NCI-H1417 (cell line): ENCODE results near the gene SLC26A1.
"Not testable (repeated sequence)": the region's sequence is repeated elsewhere in the genome, so short reads cannot be mapped to it uniquely, and the experiment has no call there.

Experiments used
- DNase-seq, 3 experiments: peaks; one replicate each; lab custom pipeline; 2025; lab: John Stamatoyannopoulos, UW

Gene SLC26A1

DNA sequence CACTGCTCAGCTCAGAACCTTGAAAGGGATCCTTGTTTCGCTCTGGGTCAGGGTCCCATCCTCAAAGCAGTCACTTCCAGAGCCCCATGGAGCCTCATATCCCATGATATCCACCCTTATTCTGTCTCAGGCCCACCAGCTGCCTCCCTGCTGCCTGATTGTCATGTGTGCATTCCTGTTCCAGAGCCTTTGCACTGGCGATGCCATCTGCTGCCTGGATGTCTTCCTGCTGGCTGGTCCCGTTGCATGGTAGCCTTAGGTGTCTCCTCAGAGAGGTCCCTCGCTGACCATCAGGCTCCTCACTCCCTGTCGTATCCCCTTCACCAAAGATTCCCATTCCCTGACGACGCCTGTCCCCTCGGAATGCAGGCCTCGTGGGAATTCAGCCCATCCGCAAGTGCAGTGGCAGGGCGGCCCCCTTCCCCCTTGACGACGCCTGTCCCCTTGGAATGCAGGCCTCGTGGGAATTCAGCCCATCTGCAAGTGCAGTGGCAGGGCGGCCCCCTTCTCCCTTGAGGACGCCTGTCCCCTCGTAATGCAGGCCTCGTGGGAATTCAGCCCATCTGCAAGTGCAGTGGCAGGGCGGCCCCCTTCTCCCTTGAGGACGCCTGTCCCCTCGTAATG, 6.1 kb upstream of the SLC26A1 start:
- not testable (repeated sequence) for DNase-seq

DNA sequence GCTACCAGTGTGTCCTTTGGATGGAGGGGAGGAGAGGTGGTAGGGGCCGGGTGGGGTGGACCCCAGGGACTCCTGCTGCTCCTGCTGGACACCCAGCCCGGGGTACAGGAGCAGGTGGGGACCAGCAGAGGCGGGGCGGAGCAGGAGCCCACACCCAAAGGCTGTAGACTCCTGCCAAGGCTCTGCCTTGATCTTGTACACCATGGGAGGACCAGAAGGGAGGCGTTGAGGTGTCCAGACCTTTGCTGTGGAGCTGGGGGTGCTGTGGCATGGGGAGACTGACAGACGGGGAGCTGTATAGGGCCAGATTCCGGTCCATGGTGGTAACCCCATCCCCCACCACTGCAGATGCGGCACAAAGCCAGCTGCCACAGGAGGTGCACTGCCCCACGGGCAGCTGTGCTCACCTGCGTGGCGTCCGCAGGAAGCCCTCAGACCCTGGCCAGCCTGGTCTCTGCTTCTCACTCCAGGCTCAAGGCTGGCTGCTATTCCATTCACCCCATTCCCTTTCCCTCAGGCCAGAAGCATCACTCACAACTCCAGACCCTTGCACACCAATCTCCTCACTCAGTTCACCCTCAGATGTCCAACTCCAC, 5.0 kb upstream of the SLC26A1 start:
- DNase-seq, result peak in 1 of 3 experiments; percentile 29

DNA sequence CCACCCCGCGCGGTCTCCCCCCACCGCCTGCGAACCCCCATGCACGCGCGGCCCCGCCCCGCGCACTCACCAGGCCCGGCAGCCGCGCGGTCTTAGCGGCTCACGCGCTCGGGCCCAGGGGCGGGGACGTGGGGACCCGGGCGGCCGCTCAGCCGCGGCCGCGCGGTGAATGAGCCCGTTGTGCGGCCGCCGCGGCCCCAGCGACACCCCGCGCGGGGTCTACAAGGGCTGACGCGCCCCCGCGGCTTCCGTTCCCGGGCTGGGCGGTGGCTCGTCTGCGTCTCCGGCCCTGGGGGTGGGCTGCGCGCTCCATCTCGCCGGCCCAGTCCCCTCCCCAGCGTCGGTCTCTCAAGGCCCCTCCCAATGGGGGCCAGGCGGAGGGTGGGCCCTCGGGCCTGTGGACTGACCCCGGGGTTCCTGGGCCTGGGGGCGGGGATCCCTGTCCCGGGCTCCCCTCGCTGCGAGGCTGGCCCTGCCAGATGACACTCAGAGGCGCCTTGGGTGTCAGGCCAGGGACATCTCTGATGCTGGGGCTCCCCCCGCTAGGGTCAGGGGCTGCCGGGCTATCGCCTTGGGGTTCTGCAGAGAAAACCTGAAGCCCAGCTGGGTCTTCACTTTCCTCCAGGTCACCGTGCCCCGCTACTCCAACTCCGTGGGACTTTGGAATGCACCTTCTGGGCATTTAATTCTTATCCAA, 4.3 kb upstream of the SLC26A1 start:
- peak in 2 of 3 experiments; percentile 37 to 38 for DNase-seq

DNA sequence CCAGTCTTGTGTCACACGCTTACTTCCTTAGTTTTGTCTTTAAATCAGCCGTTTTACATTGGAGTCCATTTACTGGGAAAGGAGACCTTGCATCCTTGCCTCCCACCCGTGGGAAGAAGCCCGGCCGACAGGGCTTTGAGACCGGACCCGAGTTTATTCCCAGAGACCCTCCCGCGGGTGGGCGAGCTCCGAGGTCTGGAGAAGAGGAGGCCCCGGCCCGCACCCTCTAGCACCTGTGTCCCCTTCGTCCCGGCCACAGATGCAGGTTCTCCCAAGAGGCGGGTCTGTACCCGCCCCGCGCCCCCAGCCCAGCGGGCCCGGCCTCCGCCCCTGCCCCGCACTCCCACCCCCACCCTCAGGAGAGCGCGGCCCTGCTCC, 3.8 kb upstream of the SLC26A1 start:
- no peak for DNase-seq

DNA sequence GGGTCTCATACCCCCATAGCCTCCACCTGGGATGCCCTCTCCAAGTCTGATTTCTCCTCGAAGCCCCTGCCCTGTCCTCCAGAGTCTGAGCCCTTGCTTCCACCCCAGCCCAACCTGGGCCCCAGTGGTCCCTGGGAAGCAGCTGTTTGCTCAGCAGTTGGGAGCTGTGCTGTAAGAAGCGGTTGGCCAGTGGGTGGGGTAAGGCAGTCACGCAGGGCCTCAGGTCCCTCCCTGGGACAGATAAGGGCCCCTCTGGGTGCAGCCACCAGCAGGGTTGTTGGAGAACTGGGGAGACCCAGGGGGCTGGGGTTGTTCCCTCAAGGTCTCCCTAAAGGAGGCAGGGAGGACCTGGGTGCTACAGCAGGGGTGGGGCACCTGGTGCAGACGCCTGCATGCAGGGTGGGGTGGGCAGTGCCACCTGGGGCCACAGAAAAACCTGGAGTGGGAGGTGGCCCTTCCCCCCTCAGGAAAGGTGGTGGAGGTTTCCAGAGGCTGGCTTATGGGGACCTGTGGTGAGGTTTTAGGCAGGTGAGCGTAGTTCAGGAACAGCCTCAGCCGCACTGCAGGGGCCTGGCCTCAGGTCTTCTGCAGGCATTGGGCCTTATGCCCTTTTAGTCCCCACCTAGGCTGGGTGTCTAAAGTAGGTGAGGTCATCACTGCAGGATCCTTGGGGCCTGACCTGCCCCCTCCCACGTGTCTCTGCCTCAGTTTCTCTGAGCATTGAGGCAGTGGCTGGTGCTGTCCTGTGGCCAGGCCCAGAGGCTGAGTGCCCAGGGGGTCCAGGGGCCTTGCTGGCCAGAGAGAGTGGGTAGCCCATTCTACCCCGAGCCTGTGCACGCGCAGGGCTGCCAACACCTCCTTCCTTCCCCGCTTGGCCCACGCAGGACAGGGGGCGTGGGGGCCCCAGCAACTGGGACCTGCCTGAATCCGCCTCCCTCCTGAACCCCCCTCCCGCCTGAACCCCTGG, 3.1 kb upstream of the SLC26A1 start:
- no peak for DNase-seq

DNA sequence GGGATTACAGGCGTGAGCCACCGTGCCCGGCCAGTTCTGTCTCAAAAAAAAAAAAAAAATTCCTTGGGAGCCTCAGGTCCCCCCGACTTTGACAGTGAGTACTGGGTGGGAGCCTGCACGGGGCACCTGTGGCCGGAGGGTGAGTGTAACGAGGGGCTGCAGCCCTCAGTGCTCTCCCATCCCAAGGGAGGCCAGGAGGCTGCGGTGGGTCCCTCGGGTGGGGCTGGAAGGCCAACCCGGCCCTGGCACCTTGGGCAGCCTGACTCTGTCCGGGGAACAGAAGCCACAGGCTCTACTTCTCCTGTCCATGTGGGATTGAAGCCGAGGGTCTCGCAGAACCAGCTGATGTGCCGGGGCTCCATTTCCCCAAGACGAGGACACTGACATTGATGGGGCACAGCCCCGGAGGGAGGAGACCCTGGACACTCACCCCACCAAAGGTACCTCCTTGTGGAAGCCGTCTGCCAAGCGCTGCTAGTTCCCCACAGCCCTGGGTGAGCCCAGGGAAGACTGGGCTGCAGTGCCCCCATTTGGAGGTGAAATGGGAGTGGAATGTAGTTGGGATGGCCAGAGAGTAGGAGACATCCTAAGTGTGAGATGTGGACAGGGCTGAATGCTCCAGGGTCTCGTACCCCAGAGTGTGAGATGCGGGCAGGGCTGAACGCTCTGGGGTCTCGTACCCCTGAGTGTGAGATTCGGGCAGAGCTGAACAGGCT, 2.3 kb upstream of the SLC26A1 start:
- DNase-seq, result no peak

DNA sequence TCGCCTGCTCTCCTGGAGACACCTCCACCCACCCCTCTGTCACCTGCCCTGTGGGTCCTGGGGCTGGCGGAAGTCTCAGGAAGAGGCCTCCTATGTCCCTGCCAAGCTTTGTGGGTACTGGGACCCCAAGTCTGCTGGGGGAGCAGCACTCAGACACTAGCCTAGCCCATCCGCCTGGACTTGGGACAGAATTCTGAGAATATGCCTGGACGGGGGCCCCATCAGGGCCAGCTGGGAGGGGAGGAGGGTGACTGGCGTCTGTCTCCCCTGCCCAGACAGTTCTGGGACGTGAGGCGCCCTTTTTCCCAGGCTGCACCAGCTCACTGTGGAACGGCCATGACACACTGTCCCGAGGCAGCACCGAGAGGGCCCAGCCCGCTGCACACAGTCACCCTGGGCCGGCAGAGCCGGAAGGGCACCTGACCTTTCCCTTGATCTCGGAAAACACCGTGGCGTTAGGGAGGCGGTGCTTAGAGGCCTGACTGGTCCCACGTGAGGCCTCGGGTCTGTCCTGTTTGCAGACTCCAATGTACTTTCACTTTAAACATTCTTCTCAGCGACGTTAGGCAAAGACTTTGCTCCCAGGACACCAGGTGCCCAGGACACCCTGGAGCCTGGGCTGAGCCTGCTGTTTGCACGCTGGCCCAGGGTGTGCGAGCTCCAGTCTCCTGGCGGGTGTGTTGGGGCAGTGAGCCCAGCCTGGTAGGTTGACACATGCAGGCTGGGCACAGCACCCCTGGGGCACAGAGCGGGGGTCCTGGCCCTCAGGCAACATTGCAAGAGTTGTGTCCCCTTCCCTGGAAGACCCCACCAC, 700 bp downstream of the SLC26A1 start:
- DNase-seq, result no peak

DNA sequence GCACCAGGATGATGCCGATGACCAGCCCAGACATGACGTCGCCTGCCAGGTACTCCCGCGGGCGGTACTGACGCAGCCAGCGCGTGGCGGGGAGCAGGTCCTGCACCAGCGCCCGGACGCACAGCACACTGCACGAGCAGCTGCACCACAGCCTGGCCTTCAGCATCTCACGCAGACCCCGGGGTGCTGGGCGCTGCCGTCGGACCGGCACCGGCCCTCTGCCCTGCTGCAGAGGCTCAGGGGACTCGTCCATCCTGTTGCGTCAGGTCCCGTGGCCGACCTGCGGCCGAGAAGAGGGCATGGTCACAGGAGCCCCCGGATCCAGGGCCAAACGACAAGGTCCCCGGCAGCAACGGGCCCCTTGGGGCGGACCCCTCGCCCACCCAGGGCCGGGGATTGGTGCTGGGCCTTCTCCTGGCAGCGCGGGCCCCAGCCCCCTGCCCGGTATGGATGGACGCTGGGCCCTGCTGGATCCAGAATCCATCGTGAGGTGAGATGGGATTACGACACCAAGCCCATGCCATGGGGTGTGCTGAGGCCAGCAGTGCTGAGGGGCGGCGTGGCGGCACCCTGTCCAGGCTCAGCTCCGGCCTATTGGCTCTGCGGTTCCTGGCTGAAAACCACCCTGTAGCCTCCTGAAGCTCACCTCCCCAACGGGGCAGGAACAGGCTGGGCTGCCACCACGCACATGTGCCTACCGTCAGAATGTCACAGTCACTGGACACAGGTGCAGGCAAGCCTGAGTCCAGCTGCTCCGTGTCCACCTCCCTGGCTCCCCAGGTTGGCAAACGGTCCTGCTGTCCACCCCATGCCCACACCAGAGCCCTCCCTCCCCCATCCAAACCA, 1.5 kb downstream of the SLC26A1 start:
- DNase-seq, result no peak

DNA sequence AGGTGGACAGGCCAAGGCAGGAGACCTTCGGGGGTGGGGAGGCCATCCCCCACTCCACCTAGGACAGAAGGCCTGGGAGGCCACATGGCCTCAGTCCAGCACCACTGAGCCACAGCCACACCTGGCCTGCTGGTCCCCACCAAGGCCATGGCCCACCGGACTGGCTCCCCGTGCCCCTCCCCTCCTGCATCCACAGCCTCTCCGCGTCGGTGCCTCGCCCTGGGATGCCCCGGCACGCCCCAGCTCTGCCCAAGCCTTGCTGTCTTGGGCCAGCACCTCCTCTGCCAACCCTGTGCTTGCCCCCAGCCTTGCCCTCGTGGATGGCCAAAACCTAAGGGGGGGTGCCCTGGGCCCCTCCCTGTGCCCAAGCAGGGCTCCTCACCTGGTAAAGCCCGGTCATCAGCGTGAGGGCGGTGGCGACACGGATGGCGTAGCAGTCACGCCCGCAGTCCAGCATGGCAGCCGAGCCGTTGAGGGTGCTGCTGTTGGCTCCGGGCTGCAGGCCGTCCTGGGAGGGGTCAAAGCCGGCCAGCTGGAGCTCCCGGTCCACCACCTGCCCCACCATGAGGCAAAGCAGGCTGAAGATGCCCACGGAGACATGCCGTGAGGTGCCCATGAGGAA, 2.3 kb downstream of the SLC26A1 start:
- DNase-seq, result no peak

DNA sequence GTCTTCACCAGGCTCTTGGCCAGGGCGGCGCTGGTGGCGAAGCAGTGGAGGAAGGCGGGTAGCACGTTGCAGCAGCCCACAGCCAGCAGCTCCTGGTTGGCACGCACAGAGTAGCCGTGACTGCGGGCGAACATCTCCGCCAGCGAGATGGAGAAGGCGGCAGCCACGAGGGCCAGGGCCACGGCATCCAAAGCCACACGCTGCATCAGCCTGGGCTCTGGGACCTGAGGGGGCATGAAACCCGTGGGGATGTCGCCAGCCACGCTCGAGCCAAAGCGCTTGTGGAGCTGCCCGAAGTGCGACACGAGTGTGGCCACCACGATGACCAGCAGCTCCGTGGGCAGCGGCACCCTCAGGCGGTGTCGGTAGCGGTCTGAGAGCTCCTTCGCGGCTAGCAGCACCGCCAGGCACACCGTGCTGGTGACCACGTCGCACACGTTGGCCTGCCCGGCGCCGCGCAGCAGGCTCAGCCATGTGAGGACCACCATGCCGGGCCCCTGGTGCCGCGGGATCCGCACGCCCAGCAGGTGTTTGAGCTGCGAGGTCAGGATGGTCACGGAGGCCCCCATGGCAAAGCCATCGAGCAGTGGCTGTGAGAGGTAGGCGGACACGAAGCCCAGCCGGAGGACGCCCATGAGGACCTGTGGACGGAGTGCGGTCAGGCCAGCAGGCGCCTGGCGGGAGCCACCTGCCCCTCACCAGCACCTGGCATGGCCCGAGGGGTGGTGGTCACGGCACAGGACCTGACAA, 3.3 kb downstream of the SLC26A1 start:
- no peak for DNase-seq

DNA sequence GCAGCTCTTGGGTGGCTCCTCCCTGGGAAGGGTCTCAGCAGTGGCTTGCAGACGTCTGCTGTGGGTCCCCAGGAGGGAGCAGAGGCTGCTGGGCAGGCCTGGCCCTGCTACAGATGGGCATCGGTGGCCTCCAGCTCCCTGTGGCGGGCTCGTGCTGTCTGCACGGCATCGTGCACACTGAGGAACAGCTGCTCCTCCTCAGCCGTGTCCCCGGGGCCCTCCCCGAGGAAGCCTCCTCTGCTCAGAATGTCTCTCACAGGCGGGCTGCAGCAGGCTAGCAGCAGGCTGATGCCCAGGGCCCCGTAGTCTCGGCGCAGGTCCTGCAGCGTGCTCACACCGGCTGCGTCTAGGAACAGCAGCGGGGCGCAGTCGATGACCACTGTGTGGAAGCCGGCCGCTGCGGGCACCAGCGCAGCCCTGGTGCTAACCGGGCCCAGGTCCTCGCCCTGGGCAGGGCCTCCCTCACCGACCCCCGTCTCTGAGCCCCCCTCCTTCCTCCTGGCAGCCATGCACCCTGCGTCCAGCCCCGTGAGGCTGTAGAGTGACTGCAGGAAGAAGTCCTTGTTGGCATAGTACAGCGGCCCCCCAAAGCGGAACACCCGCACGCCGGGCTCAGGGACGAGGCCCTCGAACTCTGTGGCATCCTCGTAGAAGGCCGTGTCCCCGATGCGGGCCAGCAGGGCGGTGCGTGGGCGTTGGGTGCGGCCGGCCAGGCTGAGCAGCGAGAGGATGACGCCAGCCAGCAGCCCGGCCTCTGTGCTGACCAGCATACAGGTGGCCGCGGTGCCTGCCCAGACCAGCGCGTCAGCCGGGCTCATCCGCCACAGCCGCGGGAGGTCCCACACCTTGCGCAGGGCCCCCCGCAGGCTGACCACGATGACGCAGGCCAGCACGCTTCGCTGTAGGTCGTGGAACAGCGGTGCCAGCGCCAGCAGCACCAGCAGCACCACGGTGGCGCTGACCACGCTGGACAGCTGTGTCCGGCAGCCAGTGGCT, 4.2 kb downstream of the SLC26A1 start:
- no peak for DNase-seq

DNA sequence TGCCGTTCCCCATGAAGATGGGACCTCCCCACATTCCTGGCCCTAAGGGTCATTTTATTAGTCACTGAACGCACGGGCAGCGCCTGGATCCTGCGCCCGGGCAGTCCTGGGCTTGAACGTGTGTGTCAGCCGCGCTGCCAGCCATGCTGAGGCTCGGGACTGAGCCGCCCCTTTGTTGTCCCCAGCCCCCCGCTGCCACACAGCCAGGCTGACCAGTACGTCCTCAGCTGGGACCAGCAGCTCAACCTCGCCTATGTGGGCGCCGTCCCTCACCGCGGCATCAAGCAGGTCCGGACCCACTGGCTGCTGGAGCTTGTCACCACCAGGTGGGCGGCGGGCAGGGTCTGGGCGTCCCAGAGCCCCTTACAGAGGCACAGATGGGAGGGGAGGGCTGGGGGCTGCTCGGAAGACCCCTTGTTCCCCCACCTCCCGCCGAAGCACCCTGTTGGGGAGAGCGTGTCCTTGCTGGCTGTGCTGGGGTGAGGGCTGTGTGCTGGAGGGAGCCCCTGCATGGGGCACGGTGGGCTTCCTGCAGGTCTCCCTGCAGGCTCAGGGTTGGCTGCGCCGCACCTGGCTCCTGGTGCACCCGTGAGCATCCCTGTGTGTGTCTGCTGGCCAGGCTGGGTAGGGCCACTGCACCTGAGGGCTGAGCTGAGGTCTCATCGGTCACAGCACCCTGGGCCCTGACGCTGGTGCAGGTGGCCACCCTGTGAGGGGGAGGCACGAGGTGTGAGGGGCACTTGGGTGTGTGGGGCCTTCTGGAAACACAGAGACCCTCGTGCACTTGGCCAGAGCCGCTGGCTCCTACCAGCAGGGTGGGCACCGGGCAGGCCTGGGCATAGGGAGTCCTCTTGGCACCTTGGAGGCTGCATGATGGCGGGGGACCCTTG, 5.3 kb downstream of the SLC26A1 start:
- no peak for DNase-seq

DNA sequence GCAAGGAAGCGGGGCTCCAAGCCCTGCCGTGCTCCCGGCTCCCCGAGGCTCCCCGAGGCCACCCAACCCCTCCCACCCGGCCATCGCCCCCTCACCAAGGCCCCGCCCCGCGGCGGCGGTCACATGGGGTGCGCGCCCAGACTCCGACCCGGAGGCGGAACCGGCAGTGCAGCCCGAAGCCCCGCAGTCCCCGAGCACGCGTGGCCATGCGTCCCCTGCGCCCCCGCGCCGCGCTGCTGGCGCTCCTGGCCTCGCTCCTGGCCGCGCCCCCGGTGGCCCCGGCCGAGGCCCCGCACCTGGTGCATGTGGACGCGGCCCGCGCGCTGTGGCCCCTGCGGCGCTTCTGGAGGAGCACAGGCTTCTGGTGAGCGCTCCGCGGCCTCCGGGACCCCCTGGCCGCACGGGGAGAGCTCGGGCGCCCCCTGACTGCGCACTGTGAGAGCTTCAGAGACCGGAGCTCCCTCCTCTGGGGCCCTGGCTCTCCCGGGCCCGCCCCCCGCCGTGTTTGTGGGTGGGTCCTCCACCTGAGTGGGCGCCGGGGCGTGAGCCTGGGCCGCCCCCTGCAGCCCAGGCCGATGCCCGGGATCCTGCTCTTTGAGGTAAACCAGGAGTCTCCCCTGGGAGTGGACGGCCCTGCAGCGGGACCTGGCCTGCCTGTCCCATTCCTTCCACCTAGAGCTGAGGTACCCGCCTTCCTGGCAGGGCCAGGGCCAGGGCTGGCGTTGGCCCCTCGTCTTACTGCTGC, 6.2 kb downstream of the SLC26A1 start, which contains the start of gene IDUA:
Gene IDUA (plus strand): TSS at position 166 of the 745 bp plus-strand sequence. CDS start 41 bp downstream, at position 207.
- peak; percentile 50 to 88 (median 81) for DNase-seq

DNA sequence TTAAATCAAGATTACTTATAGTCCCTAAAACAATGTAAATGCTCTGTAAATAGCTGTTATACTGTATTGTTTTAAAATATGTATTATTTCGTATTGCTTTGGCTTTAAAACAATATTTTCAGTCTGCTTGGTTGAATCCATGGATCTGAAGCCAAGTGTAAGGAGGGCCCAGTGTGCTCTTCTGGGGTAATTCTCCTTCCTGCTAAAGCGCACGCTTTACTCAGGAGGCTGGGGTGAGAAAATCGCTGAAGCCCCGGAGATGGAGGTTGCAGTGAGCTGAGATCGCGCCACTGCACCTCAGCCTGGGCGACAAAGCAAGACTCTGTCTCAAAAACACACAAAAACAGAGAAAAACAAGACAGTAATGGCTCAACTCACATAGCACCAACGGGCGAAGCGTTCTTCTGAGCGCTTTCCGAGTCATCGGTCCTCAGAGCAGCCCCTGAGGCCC, 6.8 kb downstream of the SLC26A1 start:
- peak in 1 of 3 experiments; percentile 81 for DNase-seq

DNA sequence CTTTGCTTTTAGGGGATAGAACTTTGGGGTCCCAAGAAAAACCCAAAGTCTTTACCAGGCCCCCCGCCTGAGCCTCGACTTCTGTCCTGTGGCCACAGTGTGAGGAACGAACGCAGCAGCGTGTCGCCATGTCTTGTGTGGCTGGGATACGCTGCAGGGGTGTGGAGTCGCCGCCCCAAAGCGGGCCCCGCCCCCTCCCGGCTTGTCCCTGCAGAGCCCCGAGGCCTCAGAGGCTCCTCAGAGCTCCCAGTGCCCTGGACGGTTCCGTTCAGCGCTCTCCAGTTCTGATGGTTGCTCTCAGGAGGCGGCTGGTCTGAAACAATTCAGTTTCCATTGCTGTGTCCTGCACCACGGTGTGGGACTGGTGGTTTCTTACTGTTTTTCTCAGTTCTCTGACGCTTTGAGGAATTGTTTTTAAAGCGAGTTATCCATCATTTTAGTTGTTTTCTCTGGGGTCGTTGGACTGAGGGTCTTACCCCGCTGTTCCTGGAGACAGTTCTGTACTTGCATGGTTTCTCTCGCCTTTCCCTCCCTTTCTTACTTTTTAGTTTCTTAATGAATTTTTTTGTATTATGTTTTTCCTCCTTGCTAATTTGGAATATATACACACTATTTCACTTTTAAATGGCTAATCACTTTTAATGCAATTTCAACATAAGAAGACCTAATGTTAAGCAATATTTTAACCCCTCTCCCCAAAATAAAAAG, 7.9 kb downstream of the SLC26A1 start:
- no peak for DNase-seq
